Measurements from ENCODE around the gene OR2F1. TPM values are rescaled to one million over a fixed set of nuclear protein-coding genes. Genes with fewer than 3 reads are reported as not detected.
"Not testable (repeated sequence)": the region's sequence is repeated elsewhere in the genome, so short reads cannot be mapped to it uniquely, and the experiment has no call there.

The OR2F1 gene
- total RNA-seq, 1 donor from 2014 or later, result not detected

DNA sequence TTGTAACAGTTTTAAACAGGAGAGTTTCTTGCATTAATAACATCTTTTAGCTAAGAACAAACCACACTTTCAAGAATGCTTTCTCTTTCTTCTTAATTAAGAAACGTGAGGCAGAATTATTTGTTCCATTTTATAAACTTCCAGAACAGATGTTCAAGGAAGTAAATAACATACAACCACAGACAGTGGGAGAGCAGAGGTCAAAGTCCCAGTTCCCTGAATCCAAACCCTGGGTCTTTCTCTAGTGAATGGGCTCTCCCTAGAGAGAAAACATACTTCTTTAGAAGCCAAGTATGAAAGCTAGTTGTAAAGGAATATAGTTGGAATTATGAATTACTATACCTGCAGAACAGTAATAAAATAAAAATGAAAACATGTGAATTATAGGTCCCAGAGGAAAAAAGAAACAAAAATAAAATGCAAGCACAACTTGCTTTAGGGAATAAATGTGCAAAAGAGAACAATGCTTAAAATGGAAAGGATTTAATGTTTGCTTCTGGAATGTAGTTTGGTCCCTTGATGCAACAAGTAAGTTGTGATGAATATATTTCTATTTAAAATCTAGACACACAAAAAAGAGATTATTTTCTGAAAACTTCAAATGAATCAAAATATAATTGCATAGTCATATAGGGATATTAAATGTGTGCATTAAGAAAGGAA lies 51.5 kb downstream of the OR2F1 start:
- intact Hi-C loops (cut with micrococcal nuclease), result no loop called here

DNA sequence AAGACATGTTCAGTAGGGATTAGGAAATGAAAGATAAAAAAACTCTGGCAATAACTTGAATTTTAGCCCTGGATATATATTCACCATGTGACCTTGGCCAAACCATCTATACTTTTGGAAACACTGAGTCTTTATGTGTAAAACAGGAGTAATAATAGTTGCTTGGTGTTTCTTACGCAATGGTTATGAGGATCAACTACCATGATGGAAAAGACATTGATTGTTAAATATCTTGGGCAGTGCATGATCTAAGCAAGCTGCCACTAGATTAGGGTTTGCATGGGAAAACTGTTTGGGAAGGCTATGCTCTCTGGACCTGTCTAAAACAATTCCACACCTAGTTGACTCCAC lies 52.0 kb downstream of the OR2F1 start:
- intact Hi-C loops (cut with micrococcal nuclease), result no loop called here

DNA sequence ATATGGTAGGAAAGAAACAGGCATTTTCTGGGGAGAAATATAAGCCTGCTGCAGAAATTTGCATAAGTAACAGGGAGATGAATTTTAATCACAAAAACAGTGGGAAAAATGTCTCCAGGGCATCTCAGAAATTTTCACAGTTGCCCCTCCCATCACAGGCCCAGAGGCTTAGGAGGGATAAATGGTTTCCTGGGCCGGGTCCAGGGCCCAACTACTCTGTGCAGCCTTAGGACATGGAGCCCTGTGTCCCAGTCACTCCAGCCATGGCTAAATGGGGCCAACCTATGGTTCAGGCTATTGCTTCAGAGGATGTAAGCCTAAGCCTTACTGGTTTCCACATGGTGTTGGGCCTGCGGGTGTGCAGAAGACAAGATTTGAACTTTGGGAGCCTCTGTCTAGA lies 54.7 kb downstream of the OR2F1 start:
- intact Hi-C loops (cut with micrococcal nuclease), result no loop called here

DNA sequence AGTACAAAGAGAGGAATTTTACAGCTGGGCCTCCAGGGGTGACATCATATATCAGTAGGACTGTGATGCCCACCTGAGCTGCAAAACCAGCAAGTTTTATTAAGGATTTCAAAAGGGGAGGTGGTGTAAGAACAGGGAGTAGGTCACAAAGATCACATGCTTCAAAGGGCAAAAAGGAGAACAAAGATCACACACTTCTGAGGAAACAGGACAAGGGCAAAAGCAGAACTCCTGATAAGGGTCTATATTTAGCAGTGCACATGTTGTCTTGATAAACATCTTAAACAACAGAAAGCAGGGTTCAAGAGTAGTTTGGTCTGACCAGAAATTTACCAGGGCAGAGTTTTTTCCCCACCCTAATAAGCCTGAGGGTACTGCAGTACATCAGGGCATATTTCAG lies 55.4 kb downstream of the OR2F1 start:
- intact Hi-C loops (cut with micrococcal nuclease), result not testable (repeated sequence)

GRCh38 chr7:144010821-144011220 lies 56.2 kb downstream of the OR2F1 start:
- intact Hi-C loops (cut with micrococcal nuclease), result not testable (repeated sequence)

DNA sequence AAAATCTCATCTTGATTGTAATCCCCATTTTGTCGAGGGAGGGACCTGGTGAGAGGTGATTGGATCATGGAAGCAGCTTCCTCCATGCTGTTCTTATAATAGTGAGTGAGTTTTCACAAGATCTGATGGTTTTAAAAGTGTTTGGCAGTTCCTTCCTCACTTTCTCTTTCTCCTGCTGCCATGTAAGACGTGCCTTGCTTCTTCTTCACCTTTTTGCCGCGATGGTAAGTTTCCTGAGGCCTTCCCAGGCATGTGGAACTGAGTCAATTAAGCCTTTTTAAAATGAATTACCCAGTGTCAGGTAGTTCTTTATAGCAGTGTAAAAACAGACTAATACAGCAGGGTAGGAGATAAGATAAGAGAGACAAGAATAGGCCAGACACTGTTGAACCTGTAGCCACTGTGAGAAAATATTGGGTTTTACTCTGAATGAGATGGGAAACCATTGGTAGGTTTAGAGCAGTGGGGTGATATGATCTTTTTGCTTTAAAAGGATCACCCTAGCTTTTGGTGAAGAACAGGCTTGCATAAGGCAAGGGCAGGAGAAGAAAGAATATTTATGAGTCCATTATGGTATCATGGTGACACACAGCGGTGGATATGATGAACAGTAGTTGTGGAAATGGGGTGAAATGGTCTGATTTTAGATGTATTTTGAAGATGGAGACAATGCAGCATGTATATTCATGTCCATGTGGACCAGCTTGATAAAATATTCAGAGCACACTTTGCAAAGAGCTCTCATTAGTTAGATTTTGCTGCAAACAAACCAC lies 57.0 kb downstream of the OR2F1 start:
- intact Hi-C loops (cut with micrococcal nuclease), result no loop called here

Other genes starting within 250 kb of the OR2F1 start
- gene CTAGE6, start 197.1 kb upstream of the OR2F1 start, total RNA-seq, result 1.1 and 1.7 TPM in 2 replicates
- gene TCAF1, start 52.7 kb upstream of the OR2F1 start, total RNA-seq, result 13.6 and 14.4 TPM in 2 replicates
- not detected in 2 replicates for gene OR2F2, start 19.6 kb upstream of the OR2F1 start, total RNA-seq
- gene OR6B1, start 45.5 kb downstream of the OR2F1 start, total RNA-seq, result not detected in 2 replicates
- not detected in 2 replicates for gene OR2A5, start 94.1 kb downstream of the OR2F1 start, total RNA-seq
- not detected in 2 replicates for gene OR2A25, start 115.0 kb downstream of the OR2F1 start, total RNA-seq
- not detected in 2 replicates for gene OR2A12, start 131.4 kb downstream of the OR2F1 start, total RNA-seq
- gene OR2A2, start 154.7 kb downstream of the OR2F1 start, total RNA-seq, result not detected in 2 replicates
- gene OR2A14, start 168.3 kb downstream of the OR2F1 start, total RNA-seq, result not detected in 2 replicates
- 0.49 and 1.0 TPM in 2 replicates for gene CTAGE4, start 228.6 kb downstream of the OR2F1 start, total RNA-seq
- 2.9 and 3.6 TPM in 2 replicates for gene ARHGEF35, start 241.0 kb downstream of the OR2F1 start, total RNA-seq

Data from T-helper 1 cell treated with Interleukin-12 subunit alpha and Interleukin-12 subunit beta and Interleukin-4 antibody, amounts not matched to agents 30 ng/mL and 1 ng/mL, for 36 hours (primary cell).